NCI-H69 (cell line): ENCODE measurements around the gene TMEM94.
"Not testable (repeated sequence)": the region's sequence is repeated elsewhere in the genome, so short reads cannot be mapped to it uniquely, and the experiment has no call there.

ENCODE experiments used
- DNase-seq: peaks from one replicate; lab custom pipeline; 2025; lab: John Stamatoyannopoulos, UW

The TMEM94 gene

DNA sequence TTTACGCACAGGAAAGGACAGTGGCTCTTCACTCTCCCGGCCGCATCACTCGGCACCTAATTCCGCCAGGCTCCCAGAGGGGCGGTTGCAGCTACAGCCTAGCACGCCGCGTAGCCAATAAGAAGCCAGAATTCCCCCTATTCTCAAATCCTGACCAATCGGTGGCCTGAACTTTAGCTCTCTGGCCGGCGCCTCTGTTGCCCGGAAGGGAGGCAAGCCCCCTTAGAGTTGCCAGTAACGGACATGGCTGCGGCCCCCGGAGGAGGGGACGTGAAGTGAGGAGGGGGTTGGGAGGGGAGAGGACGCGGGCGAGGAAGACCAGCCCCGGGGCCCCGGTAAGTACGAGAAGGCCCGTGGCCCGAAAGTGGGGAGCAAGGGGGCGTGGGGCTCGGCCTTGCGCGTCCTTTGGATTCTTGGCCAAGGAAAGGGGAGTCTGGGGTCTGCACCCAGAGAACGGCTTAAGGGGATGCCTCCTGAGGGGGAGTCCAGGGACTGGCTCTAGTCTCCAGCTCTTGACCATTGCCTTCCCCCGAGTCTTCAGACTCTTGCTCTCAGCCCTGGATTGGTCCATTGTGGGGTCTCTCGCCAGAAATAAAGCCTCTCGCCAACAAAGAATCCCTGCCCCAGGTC is at the start of gene TMEM94:
TSS of gene TMEM94 (plus strand) at position 219 of the 630 bp plus-strand sequence. CDS start 15,271 bp downstream, outside the sequence.
- DNase-seq, result peak; percentile 100

DNA sequence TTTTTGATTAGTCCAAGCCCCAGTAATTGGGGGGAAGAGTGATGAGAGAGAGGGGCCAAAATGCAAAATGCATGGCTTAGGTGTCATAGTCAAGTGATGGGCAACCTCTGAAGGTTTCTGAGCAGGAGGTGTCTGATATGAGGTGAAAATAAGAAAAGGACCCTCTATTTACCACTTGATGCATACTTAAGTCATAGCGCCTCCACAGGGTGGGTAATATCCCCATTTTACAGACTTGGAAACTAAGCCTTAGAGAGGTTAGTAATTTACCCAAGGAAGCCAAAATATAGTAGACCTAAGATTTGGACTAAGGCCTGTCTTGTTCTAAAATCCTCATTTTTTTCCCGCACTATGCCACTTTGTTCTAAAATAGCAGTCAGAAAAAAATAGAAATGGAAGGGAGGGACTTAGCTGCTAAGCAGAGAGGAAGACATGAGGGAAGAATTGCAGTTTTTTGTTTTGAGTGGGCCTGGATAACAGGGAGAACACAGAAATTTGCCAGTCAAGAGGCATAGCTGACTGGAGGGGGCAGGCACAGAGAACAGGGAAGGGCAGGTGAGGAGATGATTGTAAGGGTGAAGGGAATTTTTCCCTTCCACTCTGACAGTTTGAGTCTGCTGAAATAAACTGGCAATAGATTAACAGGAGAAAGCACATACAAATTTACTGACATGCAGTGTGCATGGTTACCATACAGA is 48.6 kb upstream of the TMEM94 start:
- DNase-seq, result no peak

DNA sequence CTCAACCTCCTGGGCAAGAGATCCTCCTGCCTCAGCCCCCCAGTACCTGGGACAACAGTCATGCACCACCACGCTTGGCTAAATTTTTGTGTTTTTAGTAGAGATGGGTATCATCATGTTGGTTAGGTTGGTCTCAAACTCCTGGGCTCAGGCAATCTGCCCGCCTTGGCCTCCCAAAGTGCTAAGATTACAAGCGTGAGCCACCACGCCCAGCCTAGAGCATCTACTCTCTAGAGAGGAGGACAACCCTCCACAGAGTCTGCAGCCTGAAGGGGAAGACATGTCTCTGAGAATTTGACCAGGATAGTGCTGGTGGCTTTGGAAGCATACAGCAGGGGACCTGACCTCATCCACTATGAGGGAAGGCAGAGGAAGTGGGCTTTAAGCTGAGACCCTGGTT is 46.3 kb upstream of the TMEM94 start:
- no peak for DNase-seq

DNA sequence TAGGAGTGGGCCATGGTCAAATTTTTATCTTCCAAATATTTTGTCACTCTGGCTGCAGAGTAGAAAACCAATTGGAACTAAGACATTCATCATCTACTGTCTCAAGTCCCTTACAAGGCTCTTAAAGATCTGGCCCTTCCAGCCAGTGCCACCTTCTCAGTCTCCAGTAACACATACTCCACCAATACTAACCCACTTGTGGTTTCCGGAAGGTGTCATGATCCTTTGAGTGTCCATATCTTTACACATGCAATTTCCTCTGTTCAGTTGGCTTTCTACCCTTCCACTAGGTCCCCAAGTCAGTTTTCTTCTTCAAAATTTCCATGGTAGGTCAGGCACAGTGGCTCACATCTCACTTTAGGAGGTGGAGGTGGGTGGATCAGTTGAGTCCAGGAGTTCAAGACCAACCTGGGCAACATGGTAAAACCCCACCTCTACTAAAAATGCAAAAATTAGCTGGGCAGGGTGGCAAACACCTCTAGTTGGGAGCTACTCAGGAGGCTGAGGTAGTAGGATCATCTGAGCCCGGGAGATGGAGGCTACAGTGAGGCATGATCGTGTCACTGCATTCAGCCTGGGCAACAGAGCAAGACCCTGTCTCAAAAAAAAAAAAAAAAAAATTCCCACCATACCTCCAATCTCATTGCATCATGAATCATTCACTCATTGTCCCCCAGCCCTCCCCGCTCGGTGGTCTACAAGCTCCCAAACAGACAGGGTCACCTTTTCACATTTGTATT is 44.9 kb upstream of the TMEM94 start:
- no peak for DNase-seq

DNA sequence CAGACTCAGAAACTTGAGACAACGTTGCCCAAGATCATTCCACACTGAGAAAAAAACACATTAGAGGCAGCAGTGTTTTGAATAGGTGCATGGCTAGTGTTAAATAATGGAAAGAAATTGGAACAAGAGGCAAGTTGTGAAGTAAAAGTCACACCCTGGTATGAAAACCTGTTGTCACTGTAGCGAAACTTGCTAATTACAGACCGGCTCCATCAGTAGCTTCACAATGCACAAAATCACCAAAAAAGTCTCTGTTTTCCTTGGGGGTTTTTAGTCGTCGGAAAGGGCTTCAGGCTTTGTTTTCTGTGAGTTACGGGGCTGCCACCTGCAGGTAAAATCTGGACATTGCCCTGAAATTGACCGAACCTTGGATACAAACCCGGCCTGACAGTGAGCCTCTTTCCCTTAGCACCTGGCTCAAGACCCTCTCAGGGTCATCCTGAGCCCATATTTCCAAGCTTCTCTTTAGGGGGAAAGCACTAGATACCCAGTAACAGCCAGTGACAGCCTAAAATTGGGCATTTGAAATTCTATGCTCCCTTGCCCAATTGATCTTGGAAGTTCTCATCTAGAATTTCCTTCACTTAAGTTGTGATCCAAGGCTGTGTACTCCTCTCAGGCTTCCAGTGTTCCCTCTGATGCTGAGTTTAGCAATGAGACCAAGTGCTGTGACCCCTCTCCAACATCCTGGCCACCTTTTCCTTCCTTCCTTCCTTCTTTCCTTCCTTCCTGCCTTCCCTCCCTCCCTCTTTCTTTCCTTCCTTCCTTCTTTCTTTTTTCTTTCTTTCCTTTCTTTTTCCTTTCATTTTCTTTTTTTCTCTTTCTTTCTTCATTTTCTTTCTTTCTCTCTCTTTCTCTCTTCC is 43.7 kb upstream of the TMEM94 start:
- DNase-seq, result peak; percentile 83

DNA sequence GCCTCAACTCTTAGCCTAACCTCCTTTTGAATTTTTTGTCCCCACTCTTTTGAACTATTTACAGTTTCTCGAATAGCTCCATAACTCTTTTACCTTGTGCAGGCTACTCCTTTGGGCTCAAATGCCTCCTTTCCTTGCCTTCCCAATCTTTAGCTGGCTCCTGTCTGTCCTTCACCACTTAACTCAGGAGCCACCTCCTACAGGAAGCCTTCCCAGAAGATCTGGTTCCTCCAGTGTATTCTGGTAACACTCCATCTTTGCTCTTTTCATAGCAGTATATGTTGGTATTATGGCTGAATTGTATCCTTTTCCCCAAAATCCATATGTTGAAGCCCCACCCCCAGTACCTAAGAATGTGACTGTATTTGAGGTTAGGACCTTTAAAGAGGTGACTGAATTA is 41.9 kb upstream of the TMEM94 start:
- DNase-seq, result no peak

DNA sequence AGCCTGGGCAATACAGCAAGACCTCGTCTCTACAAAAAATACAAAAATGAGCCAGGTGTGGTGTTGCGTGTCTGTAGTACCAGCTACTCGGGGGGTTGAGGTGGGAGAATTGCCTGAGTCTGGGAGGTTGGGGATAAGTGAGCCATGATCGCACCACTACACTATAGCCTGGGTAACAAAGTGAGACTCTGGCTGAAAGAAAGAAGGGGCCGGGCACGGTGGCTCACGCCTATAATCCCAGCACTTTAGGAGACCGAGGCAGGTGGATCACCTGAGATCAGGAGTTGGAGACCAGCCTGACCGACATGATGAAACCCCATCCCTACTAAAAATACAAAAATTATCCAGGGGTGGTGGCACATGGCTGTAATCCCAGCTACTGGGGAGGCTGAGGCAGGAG is 40.4 kb upstream of the TMEM94 start:
- DNase-seq, result no peak

DNA sequence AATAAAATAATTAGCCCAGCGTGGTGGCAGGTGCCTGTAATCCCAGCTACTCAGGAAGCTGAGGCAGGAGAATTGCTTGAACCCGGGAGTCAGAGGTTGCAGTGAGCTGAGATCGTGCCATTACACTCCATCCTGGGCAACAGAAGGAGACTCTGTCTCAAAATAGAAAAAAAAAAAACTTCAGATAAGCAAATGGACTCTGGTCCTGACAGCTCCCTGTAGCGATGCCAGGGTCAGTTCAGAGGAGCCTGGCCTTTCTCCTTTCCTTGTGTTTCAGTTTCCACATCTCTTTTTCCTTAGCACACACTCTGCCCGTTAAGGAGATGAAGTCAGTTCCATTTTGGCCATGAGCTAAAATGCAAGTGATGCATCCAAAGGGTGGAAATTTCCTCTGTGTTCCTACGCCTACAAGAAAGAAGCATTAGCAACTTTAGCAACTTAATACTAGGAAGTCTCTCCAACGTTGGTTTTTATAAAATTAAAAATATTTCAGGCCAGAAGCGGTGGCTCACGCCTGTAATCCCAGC is 39.3 kb upstream of the TMEM94 start:
- no peak for DNase-seq

DNA sequence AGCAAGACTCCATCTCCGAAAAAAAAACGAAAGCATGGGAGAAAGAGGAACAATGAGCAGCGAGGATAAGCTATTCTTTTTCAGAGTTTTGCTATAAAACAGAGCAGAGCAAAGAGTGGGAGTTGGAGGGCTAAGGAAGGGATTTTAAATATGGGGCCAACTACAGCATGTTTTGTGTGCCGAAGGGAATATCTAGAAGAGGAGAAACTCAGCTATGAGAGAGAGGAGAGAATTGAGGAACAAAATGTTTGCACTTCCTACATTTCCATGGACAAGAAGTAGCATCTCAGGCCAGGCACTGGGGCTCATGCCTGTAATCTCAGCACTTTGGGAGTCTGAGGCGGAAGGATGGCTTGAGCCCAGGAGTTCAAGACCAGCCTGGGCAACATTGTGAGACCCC is 37.9 kb upstream of the TMEM94 start:
- DNase-seq, result no peak

DNA sequence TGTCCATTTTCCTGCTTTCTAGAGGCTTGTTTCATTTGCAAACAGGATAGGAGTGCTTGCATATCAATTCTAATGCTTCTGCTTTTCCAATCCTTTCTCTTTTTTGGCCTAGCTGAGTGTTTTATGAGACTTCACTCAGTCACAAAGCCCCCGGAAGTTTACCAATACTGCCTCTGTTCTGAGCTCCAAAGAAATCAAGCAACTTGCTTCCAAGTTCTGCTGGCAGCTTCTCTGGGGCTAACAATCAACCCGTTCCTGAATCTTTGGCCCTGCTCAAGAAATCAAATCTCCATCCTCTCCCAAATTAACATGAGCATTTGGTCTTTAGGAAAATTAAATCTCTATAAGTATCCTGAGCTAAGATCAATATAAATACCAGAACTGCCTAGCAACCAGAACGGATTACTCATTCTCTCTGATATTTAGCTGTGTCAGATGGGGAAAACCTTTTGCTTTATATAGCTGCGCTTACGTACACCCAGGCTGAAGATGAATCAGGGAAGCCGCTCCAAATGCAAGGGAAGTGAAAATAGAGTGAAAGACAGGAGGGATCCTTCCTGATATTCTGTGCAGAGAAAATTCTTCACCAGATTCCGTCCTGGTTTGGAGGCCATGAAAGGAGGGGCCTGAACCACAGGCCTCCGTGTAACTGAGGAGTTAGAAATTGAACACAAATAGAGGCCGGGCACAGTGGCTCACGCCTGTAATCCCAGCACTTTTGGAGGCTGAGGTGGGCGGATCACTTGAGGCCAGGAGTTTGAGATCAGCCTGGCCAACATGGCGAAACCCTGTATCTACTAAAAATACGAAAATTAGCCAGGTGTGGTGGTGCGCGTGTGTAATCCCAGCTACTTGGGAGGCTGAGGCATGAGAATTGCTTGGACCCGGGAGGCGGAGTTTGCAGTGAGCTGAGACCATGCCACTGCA is 27.6 kb upstream of the TMEM94 start:
- DNase-seq, result no peak

DNA sequence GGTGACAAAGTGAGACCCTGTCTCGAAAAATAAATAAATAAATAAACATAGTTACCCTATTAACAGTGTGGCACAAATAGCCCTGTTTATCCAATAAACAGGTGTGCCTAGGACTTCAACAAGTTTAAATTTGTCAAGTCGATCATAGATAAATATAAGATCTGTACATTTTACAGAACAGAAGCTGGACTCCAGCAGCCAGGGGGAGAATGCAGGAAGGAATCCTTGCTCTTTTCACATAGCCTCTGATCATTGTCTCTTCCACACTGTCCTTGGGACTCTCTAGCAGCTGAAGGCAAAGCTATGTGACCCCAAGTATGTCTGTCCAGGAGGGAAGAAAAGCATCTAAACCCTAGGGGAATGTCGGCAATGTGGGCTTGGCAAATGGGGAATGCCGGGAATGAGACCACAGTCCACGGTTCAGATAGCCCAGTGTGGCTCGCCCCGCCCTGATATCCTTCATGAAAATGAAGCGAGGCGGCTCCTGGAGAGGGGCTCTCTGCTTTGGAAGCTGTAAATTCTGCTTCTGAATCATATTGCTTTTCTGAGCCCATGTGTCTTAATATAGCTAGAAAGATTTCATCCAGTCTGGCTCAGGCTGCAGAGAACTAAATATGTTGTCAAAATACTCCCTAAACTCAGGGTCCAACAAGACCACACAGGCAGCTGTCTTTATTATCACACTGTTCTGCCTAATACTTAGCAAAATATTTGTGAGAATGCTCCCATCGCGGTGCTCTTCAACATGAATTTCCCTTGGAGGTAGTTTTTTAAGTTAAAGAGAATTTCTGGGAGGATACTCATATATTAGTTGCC is 26.1 kb upstream of the TMEM94 start:
- no peak for DNase-seq

DNA sequence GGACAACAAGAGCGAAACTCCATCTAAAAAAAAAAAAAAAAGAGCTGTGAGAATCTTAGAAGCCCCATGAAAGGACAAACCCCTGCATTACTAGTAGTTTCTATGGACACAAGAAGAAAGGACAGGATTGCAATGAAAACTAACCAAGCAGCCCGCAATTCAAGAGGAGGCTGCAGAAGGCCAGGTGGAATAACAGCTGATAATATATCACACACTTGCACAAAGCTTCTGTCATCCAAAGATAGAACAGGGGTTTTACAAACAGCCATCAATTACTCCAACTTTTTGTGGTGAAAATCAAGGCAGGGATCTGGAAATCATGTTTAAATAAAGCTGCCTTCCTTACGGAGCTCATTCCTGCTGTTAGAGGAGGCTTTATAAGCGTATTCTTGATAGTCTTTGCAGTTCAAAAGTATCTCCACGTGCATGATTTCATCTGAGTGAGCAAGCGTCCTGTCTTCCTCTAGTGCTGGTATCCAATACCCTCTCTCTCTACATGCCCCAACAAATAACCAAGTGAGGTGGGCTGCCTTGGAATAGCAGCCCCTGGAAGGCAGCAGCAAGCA is 23.1 kb upstream of the TMEM94 start:
- no peak for DNase-seq

DNA sequence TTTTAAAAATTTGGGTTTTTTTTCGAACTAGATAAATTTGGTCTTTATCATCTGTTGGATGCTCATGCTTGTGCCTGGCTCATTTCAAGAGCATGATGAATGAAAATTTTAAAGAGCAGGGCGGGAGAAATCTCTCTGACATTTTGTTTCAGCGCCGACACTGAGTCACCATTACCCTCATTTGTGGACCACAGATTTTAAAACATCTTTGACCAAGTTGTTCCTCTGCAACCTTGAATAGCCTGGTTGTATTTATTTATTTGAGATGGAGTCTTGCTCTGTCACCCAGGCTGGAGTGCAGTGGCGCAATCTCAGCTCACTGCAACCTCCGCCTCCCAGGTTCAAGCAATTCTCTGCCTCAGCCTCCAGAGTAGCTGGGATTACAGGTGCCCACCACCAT is 22.0 kb upstream of the TMEM94 start:
- not testable (repeated sequence) for DNase-seq

DNA sequence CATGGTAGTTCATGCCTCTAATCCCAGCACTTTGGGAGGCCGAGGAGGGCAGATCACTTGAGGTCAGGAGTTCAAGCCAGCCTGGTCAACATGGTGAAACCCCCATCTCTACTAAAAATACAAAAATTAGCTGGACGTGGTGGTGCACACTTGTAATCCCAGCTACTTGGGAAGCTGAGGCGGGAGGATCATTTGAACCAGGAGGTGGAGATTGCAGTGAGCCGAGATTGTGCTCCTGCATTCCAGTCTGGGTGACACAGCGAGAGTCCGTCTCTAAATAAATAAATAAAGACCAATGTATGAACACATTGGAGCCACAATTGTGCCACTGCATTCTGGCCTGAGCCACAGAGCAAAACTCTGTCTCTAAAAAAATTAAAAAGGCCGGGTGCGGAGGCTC is 19.0 kb upstream of the TMEM94 start:
- DNase-seq, result not testable (repeated sequence)

DNA sequence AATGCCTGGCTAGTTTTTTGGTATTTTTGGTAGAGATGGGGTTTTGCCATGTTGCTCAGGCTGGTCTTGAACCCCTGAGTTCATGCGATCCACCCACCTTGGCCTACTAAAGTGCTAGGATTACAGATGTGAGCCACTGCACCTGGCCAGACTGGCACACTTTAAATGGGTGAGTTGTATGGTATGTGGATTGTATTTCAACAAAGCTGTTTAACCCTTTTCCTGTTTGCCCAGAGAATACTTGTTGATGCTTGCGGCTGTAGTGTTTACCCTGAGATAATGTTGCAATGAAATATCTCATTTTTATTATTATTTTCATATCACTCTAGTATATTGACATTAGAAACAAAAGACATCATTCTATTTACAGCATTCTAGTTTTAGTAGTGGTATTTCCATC is 17.1 kb upstream of the TMEM94 start:
- no peak for DNase-seq

DNA sequence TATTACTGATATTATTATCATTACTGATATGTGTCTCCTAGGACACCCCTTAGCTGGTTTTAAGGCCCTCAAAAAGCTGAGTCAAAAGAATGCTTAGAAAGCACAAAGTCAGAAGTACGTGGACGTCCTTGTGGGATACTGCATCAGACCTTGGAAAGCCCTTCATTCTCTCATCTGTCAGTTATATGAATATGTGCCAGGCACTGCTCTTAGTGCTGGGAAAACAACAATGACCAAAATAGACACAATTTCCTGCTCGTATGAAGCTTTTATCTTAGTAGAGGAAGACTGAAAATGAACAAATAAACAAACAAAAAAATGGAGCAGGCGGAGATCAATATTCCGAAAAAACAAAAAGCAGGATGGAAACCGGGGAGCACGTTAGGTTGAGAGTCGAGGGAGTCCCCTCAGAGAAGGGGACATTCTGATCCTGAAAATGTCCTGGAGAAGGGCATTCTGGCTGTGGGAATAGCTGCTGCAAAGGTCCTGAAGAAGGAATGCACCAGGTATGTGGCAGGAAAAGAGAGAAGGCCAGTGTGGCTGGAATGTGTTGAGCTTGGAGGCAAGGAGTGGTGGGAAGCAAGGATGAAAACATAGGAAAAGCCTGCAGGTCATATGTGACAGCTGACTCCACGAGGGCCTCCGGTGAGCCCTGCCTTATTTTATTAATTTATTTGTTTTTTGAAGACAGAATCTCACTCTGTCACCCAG is 15.5 kb upstream of the TMEM94 start:
- DNase-seq, result no peak

DNA sequence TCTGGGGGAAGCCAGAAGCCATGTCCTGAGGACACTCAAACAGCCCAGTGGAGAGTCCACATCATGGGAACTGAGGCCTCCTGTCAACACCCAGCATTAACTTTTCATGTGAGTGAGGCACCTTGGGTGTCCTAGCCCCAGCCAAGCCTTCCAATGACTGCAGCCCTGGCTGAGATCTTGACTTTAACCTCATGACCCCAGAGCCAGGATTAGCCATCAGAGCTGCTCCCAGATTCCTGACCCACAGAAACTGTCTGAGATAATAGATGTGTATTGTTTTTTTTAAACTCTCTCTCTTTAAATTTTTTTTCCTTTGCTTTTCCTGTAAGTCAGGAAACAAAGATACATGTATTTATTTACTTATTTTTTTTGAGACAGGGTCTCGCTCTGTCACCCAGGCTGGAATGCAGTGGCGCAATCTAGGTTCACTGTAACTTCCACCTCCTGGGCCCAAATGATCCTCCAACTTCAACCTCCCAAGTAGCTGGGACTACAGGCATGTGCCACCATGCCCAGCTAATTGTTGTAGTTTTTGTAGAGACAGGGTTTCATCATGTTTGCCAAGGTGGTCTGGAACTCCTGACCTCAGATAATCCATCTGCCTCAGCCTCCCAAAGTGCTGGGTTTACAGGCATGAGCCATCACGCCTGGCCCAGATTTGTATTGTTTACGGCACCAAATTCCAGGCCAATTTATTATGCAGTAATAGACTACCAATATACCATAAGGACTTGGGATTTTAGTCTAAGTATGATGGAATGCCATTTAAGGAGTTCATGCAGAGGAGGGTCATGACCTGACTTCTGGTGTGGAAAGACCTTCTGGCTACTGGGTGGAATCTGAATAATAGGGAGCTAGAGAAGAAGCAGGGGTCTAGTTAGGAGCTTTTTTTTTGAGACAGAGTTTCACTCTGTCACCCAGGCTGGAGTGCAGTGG is 14.0 kb upstream of the TMEM94 start:
- DNase-seq, result no peak

DNA sequence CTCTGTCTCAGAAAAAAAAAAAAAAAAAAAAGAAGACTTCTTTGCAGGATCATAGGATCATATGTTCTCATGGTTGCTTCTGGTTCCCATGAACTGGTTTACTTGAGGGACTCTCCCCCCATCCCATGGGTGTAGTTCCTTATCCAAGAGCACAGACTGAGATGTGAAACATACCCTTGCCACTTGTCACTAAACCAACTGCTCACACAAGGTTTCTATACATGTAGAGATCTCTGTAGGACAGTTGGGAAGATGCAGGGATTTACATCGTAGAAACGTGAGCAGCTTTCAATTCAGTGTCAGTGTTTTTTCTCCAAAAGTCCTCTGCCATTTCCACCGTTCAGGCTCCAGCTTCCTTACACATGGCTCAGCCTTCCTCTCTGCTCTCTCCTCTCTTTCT is 11.1 kb upstream of the TMEM94 start:
- DNase-seq, result no peak
